GM18526 (cell line): ENCODE results near the gene HS3ST1.

Experiments used
- POLR2A ChIP-seq: IDR thresholded peaks from 3 replicates; pipeline ENCODE4 v1.6.1; 2011; ENCODE audit not compliant: insufficient read length; ENCODE audit errors: extremely low read depth

The HS3ST1 gene

DNA sequence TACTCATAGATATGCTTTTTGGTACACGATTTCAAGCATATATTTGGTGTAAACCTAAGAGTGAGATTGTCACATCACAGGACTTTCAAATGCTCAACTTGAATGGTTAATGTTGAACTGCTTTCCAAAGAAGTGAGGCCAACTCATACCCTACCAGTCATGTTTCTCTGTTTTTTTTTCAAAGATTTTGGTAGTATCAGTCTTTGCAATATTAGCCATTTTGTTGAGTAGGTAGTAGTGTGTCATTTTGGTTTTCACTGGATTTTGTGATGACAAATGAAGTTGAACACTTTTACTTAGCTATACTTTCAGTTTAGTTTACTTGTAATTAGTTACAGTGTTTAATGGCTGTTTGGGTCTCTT, 12.5 kb upstream of the HS3ST1 start:
- no peak for TF ChIP-seq POLR2A

DNA sequence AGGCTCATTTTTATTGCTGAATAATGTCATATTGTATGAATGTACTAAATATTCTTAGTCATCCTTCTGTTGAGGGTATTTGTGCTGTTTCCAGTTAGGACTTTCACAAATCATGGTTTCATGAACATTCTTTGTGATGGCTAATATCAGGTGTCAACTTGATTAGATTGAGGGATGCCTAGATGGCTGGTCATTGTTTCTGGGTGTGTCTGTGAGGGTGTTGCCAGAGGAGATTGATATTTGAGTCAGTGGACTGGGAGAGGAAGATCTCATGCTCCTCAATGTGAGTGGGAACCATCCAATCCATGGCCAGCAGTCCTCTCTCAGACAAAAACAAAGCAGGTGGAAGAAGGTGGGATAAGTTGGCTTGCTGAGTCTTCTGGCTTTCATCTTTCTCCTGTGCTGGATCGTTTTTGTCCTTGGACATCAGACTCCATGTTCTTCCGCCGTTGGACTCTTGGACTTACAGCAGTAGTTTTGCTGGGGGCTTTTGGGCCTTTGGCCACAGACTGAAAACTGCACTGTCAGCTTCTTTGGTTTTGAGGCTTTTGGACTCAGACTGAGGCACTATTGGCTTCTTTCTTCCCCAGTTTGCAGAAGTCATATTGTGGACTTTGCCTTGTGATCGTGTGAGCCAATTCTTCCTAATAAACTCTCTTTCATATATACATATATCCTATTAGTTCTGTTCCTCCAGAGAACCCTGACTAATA, 11.9 kb upstream of the HS3ST1 start:
- TF ChIP-seq POLR2A = no peak

DNA sequence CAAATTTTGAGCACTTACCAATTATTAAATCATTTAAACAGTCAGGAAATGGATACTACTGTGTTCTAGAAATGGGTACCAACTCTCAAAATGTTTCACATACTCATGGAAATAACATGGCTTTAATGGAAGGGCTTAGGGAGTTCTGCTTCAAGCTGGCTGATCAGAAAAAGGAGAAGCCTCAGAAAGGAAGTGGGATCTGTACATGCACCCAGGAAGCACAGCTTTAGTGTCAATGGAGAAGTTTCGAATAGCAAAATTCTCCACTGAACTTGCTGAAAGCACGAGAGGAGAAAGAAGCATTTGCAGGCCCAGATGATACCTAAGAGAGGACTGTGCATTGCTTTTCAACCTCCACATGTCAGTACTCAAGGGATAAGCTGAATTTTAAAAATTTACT, 11.1 kb upstream of the HS3ST1 start:
- no peak for TF ChIP-seq POLR2A

DNA sequence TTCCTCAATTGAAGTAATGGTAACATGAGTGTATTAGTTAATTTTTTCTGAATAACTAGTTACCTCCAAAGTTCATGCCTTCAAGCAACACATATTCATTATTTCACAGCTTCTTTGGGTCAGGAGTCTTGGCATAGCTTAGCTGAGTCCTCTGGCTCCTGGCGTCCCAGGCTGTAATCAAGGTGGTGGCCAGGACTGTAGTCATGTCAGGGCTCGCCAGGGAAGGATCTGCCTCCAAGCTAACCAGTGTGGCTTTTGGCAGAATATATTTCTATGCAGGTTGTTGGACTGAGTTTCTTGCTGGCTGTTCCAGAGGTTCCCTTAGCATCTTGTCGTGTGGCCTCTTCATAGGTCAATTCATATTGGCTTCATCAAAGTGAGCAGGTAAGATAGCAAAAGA, 10.0 kb upstream of the HS3ST1 start:
- no peak for TF ChIP-seq POLR2A

DNA sequence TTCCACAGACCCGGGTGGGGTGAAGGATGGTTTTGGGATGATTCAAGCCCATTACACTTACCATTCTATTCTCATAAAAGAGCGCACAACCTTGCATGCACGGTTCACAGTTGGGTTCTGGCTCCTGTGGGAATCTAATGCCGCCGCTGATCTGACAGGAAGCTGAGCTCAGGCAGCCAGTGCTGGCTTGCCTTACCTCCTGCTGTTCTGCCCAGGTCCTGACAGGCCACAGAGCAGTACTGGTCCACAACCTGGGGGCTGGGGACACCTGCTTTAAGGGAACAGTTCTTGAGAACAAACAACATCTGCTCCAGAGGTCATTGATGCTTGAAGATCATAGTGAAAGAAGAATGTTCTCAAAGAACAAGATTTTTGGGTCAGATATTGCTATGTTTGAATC, 8.0 kb upstream of the HS3ST1 start:
- TF ChIP-seq POLR2A = no peak

DNA sequence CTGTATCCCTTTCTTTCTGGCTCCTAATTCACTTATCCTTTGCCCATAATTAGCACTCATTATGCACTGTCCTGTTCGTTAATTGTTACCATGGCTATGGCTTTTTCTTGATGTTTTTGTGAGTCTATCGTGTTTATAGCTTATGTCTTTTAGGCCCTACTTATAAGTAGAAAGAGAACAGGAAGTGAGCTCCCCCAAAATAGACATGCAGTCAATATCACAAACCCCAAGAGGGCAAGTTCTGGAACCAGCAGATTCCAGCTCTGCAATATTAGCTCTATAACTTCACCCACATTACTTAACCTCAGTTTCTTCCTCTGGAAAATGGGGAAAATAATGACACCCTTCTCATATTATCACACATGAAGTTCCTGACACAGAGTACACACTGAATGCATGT, 7.4 kb upstream of the HS3ST1 start:
- TF ChIP-seq POLR2A = no peak

DNA sequence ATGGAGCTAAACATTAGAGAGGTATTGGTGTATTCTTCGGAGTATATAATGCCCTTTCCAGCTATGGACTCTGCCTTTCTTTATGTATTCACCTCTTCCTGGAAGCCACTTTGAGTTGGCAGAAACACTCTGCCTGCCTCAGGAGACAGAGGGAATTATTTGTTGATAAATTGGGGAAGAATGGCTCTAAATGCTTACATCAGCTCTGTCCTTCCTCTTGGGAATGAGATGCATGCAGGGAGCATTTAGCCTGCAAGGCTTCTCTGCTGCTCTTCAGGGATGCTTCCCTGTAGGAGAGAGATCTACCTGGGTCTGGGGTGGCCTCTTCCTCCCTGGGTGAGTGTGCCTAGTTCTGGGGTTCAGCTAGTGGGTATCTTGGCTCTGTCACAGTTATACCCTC, 6.9 kb upstream of the HS3ST1 start:
- no peak for TF ChIP-seq POLR2A

DNA sequence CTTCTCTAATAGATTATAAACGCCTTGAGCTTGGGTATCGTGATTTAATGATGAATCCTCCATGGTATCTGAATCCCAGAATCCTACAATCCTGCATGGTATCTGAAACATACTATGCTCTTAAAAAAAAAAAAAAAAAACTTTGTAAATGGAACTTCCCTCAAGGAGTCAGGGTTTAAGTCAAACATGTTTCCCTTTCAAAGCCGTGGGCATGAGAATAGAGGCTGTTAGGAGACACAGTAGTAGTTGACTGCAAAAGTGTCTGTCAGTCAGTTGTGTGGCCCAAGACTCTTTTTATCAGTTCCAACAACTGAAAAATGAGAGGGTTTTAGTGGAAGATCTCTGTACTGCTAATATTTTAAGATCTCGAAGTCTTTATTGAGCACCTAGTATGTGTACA, 2.4 kb upstream of the HS3ST1 start:
- TF ChIP-seq POLR2A = no peak

DNA sequence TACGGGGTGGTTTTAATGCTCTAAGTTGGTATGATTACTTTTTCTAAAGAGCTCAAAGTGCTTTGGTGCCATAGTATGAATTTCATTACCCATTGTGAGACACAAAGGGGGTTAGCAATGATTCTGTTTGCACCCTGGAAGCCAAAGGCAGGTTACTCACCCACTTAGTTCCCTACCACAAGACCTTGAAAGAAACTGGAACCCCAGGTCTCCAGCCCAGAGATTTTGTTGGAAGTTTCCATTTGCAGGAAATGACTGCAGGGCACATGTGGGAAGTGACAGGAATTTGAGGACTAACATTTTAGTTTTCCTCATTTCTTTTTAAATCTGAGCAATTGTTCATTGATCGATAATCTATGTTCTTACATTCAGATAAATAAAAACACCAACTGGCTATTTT, 1.8 kb upstream of the HS3ST1 start:
- TF ChIP-seq POLR2A = no peak

DNA sequence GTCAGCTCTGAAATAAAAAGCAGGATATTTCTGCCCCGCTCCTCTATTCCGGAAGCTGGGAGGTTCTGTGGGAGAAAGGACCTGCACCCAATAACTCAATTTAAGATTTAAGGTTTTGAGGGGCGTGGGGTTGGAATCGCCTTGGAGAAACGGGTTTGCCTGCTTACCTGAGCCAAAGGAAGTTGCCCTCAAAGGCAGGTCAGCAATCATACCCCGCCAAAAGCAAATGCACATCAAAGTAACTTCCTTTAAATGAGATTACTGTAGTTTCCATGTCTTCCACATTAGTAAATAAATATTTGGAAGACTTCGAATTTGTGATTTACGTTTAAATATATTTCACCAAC, 978 bp upstream of the HS3ST1 start:
- no peak for TF ChIP-seq POLR2A

DNA sequence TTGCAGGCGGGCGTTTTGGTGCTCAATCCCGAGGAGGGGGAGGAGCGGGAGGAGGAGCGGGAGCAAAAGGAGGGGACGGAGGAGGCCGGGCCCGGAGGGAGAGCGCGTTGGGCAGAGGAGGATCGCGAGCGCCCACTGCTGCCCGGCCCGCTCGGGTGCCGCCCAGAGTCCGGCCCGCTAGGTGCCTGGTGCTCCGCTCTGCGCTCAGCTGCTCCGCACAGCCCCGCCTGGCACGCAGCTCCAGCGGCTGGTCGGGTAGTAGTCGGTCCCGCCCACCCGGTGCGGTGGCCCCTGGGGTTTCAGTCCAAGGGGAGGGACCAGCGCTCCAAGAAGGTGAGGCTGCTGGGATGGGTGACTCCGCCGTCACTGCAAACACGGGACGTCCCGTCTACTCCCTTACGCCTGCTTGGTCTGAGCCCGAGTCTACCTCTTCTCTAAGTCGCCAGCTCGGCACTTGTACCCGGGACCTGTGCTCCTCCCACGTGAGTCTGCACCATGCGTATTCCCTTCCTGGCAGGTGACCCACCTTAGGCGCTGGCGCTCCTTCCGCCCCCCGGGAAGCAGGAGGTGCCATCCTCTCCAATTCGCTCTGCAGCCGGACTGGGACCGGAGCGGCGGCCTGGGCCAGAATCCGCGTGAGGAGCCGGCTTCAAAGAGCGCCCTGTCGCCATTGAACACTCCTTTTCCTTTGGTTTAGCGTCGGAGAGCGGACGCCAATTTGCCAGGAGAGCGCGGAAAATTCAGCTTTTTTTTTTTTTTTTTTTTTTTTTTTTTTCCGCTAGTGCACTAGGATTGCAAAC, 405 bp upstream of the HS3ST1 start:
- no peak for TF ChIP-seq POLR2A

DNA sequence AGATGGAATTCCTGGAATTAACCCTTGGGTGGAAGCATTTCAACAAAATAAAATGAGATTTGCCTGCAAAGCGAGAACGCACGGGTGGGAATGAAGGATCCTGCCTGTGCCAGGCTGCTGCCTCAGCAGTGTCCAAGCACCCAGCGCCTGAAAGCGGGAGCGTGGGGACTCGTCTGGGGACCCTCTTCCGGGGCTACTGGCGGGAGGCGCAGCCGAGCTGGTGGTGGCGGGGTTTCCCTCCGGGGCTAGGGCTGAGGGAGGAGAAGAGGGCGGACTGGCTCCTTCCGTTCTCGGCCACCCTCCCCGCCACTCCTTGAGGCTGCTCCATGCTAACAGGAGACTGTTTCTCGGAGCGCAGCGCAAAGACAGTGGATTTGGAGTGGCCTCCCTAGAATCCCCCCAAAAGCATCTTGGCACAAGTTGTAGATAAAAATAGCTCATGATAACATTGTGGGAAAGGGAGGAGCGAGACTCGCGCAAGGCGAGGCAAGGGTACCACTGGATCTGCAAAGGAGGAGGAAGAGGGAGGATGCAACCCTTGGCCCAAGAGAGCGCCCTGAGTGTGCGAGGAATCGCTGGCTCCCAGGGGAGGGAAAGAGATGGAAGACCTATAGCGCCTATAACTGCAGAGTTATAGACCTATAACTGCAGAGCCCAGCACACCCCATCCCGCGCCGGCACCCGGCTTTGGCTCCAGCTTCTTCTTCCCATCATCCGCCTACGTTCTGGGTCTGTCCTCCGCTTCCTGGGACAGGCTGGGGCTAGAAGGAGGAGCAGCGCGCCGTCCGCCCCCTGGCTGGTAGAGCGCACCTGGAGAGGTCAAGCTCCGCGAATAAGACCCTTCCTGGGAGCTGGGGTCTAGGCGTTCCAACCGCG, 1.3 kb downstream of the HS3ST1 start:
- TF ChIP-seq POLR2A = no peak

DNA sequence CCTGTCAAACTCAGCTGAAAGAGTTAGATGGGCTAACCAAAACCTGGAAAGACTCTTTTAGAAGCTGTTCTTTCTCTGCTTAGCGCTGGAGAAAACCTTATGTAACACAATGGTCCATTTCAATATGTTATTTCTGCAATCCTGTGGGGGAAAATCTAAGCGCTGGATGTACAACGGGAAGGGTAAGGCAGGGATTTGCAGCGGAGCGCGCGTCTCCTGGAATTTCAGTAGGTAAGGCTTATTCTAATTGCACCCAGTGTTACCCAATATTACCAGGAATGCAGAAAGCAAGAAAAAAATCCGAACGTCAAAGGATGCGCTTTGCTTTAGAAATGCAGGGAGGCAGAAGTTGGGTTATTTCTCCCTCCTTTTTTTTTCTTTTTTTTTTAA, 2.0 kb downstream of the HS3ST1 start:
- no peak for TF ChIP-seq POLR2A

DNA sequence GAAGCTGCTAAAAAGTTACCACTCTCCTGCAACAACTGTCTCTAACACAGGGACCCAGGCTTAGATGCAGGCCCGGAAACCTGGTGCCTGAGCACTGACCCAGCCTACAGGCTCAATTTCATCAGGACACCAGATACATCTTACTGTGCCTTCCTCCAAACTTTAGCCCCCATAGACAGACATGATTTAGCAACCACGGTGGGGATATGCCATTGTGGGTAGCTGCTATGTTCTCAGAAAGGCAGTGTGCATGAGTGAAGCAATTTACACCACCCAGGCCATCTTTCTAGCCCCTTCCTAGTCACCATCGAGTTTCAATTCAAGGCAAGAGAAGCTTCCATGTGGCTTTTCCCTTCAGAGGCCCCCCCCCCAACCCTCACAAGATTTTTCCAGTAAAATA, 2.7 kb downstream of the HS3ST1 start:
- no peak for TF ChIP-seq POLR2A

DNA sequence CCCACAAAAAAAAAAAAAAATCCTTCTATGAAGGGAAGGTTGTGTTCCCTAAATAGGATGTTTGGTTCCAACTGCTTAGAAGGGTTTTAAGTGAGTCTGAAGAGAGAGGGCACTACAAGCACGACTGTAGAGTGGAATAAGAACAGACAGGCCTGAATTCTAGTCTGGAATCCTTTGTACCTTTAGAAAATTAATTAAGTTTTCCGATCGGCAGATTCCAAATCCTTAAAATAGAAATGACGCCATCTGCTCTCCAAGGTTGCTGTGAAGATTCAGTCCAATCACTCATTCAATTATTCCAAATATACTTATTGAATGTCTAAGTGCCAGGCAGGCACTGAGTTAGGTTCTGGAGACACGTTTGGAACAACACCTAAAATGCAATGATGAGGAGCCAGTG, 3.8 kb downstream of the HS3ST1 start:
- no peak for TF ChIP-seq POLR2A

DNA sequence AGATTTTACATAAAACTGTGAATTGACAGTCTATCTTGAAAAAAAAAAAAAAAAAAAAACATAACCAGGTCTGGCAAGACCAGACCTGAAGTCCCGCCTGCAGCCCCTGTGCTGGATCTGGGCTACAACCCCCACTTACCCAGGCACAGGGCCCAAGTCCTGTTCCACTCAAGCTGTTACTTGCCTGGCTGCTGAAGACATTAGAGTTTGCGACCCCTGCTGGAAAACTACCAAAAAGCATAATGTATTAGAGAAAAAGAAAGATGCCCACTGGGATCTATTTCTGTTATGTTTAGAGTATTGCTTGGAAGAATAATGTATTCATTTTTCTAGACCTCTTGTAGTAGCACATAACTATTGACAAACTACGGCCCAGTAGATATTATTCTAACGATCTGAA, 4.7 kb downstream of the HS3ST1 start:
- TF ChIP-seq POLR2A = no peak
